DOHH2 (cell line): ENCODE results near the gene ZNF280C.

Source experiments
- H3F3A ChIP-seq: fragments of 200-600 bp; sonication (generic), shearing (Covaris generic); 2 replicates; pipeline ENCODE4 v1.6.0; 2016; ENCODE audit warnings: antibody characterized with exemption, mild to moderate bottlenecking; ENCODE audit not compliant: control insufficient read depth, insufficient read depth
- H3K27ac ChIP-seq: fragments of 200-600 bp; sonication (generic); 2 replicates; pipeline ENCODE4 v1.5.1; 2014; ENCODE audit warnings: low read depth, mild to moderate bottlenecking, low read length, moderate library complexity
- H3K27me3 ChIP-seq: fragments of 200-600 bp; sonication (generic); 2 replicates; pipeline ENCODE4 v1.6.1; 2014; ENCODE audit warnings: mild to moderate bottlenecking, low read length, mixed read lengths; ENCODE audit not compliant: control insufficient read depth
- H3K36me3 ChIP-seq: fragments of 200-600 bp; sonication (generic); 2 replicates; pipeline ENCODE4 v1.6.1; 2014; ENCODE audit warnings: mild to moderate bottlenecking, low read length, moderate library complexity, mixed read lengths; ENCODE audit not compliant: control insufficient read depth
- H3K4me1 ChIP-seq: fragments of 200-600 bp; sonication (generic); 2 replicates; pipeline ENCODE4 v1.6.1; 2014; ENCODE audit warnings: mild to moderate bottlenecking, low read length, mixed read lengths; ENCODE audit not compliant: control insufficient read depth
- H3K4me2 ChIP-seq: fragments of 200-600 bp; sonication (generic); 2 replicates; pipeline ENCODE4 v1.6.0; 2014; ENCODE audit warnings: mild to moderate bottlenecking, low read length, moderate library complexity
- H3K4me3 ChIP-seq: fragments of 200-600 bp; sonication (generic); 2 replicates; pipeline ENCODE4 v1.5.1; 2014; ENCODE audit warnings: mild to moderate bottlenecking, low read length, mixed read lengths
- H3K79me2 ChIP-seq: fragments of 200-600 bp; sonication (generic); 2 replicates; pipeline ENCODE4 v1.6.1; 2014; ENCODE audit warnings: mild to moderate bottlenecking, low read length, mixed read lengths; ENCODE audit not compliant: control insufficient read depth
- H3K9me2 ChIP-seq: fragments of 200-600 bp; sonication (generic); replicated peaks from 2 replicates; pipeline ENCODE4 v1.6.1; 2014; ENCODE audit warnings: mild to moderate bottlenecking, low read length, mixed read lengths; ENCODE audit not compliant: control insufficient read depth
- H3K9me3 ChIP-seq: fragments of 200-600 bp; sonication (generic); 2 replicates; pipeline ENCODE4 v1.6.1; 2014; ENCODE audit warnings: antibody characterized with exemption, low read length, mixed read lengths; ENCODE audit not compliant: control insufficient read depth, insufficient read depth
- H4K20me1 ChIP-seq: fragments of 200-600 bp; sonication (generic); 2 replicates; pipeline ENCODE4 v1.6.0; 2014; ENCODE audit warnings: low read depth, mild to moderate bottlenecking, antibody characterized with exemption, low read length, moderate library complexity; ENCODE audit not compliant: control insufficient read depth, insufficient read depth
- CTCF ChIP-seq: fragments of 200-600 bp; sonication (generic); IDR thresholded peaks from one replicate; pipeline ENCODE4 v1.5.1; 2014; ENCODE audit warnings: antibody characterized with exemption, mild to moderate bottlenecking, low read depth, low read length; ENCODE audit not compliant: poor library complexity, severe bottlenecking
- EZH2phosphoT487 ChIP-seq: fragments of 200-600 bp; sonication (generic); IDR thresholded peaks from 2 replicates; pipeline ENCODE4 v1.6.1; 2017; ENCODE audit warnings: borderline replicate concordance, mild to moderate bottlenecking, antibody characterized with exemption, low read length, moderate library complexity, mixed read lengths

Gene ZNF280C

GRCh38 chrX:130196466-130196865 is 72.2 kb downstream of the ZNF280C start:
- H3K79me2 ChIP-seq, result no peaks in the 10 kb centered on the region
- H3K27me3 ChIP-seq, result no peaks in the 10 kb centered on the region
- peaks cover 26% of the 10 kb centered on the region for H3K4me1 ChIP-seq
- no peak overlapping the region for H3K27ac ChIP-seq
- no peaks in the 10 kb centered on the region for H4K20me1 ChIP-seq
- TF ChIP-seq EZH2phosphoT487, result no peak
- TF ChIP-seq CTCF, result no peak
- no peak overlapping the region for H3K4me3 ChIP-seq
- no peaks in the 10 kb centered on the region for H3F3A ChIP-seq
- H3K9me3 ChIP-seq, result no peaks in the 10 kb centered on the region
- H3K36me3 ChIP-seq, result no peaks in the 10 kb centered on the region
- no peaks in the 10 kb centered on the region for H3K9me2 ChIP-seq
- H3K4me2 ChIP-seq, result no peak overlapping the region

- Histone ChIP-seq H3K4me3 (no peak overlapping the region), H3K9me2 (no peaks in the 10 kb centered on the region), H3K79me2 (no peaks in the 10 kb centered on the region), H3K27me3 (no peaks in the 10 kb centered on the region), H3K4me1 (peaks cover 22% of the 10 kb centered on the region), H3K36me3 (no peaks in the 10 kb centered on the region; the same call in 1 of the 2 replicates), H3K27ac (no peak overlapping the region), H4K20me1 (no peaks in the 10 kb centered on the region), H3K9me3 (no peaks in the 10 kb centered on the region), H3K4me2 (no peak overlapping the region), H3F3A (0 out of 2 replicates have a peak, but pooled peaks cover under 1% of the 10 kb centered on the region)
- no peak for TF ChIP-seq EZH2phosphoT487
- TF ChIP-seq CTCF, result no peak
Measured at GRCh38 chrX:130190801-130191200, 77.9 kb downstream of the ZNF280C start.

GRCh38 chrX:130186651-130187050 is 82.0 kb downstream of the ZNF280C start:
- TF ChIP-seq EZH2phosphoT487, result no peak
- TF ChIP-seq CTCF, result no peak
- H3K9me2 ChIP-seq, result no peaks in the 10 kb centered on the region
- peaks cover 49% of the 10 kb centered on the region for H3K4me1 ChIP-seq
- no peaks in the 10 kb centered on the region for H3K9me3 ChIP-seq
- H4K20me1 ChIP-seq, result no peaks in the 10 kb centered on the region
- no peaks in the 10 kb centered on the region for H3K27me3 ChIP-seq
- H3K79me2 ChIP-seq, result peaks cover 10% of the 10 kb centered on the region
- peaks cover 18% of the 10 kb centered on the region for H3K36me3 ChIP-seq
- H3K27ac ChIP-seq, result no peak overlapping the region
- no peak overlapping the region for H3K4me3 ChIP-seq
- H3K4me2 ChIP-seq, result no peak overlapping the region
- H3F3A ChIP-seq, result peaks cover 22% of the 10 kb centered on the region

- Histone ChIP-seq H3K4me2 (peak overlapping the region; percentile 75), H3K9me2 (no peaks in the 10 kb centered on the region), H3K4me1 (peaks cover 62% of the 10 kb centered on the region), H3K79me2 (peaks cover 26% of the 10 kb centered on the region), H3K4me3 (no peak overlapping the region), H3K27me3 (no peaks in the 10 kb centered on the region), H3F3A (peaks cover 27% of the 10 kb centered on the region), H3K9me3 (no peaks in the 10 kb centered on the region), H4K20me1 (no peaks in the 10 kb centered on the region), H3K27ac (peak overlapping the region; percentile 94), H3K36me3 (peaks cover 26% of the 10 kb centered on the region)
- TF ChIP-seq CTCF (no peak), EZH2phosphoT487 (no peak)
Measured at GRCh38 chrX:130184857-130185256, 83.8 kb downstream of the ZNF280C start.
